Lower lobe of right lung (tissue), 2 donors: ENCODE data around the gene EFCAB13. TPM values are rescaled to one million over a fixed set of nuclear protein-coding genes. Genes with fewer than 3 reads are reported as not detected.

Experiments
- ATAC-seq, 2 donors: fragments of 200-7000 bp; cut with Tn5 transposase; one replicate each; pipeline ENCODE4 v1.9.1; 2020 to 2022; ENCODE audit warnings: mild to moderate bottlenecking in 2 of 2, moderate library complexity in 2 of 2
- DNase-seq: peaks from one replicate; pipeline ENCODE4 v3.0.0-alpha.2; 2020
- H3K27ac ChIP-seq: fragments of 200-600 bp; one replicate; pipeline ENCODE4 v1.8.0; 2022
- H3K27me3 ChIP-seq: fragments of 200-600 bp; one replicate; pipeline ENCODE4 v1.8.0; 2022; ENCODE audit warnings: low read depth
- H3K36me3 ChIP-seq: fragments of 200-600 bp; one replicate; pipeline ENCODE4 v1.8.0; 2022; ENCODE audit warnings: mild to moderate bottlenecking
- H3K4me1 ChIP-seq: fragments of 200-600 bp; one replicate; pipeline ENCODE4 v1.8.0; 2022
- H3K4me3 ChIP-seq: fragments of 200-600 bp; one replicate; pipeline ENCODE4 v1.8.0; 2022; ENCODE audit warnings: mild to moderate bottlenecking
- H3K9me3 ChIP-seq: fragments of 200-600 bp; one replicate; pipeline ENCODE4 v1.8.0; 2022
- CTCF ChIP-seq: fragments of 200-600 bp; IDR thresholded peaks from one replicate; pipeline ENCODE4 v1.8.0; 2022; ENCODE audit warnings: antibody characterized with exemption, mild to moderate bottlenecking
- intact Hi-C: fragments of 100-400 bp; cut with DNase I; formaldehyde crosslinking; loops from one replicate; pipeline ENCODE4 v1.11.0; 2022
- total RNA-seq: library from RNA; stranded (reverse); fragmentation: NEBNext Ultra II Directional; extraction: Animal tissue kit (Norgen Biotek cat#: 25700); gene quantifications from one replicate; pipeline ENCODE4 v1.2.1, GENCODE V29; 2021
- donor health status: DM: no; HTN: yes; CAD: no; lungs with severe emphysema.

EFCAB13 gene
- total RNA-seq, 1 donor from 2014 or later, result 13.0 TPM

DNA sequence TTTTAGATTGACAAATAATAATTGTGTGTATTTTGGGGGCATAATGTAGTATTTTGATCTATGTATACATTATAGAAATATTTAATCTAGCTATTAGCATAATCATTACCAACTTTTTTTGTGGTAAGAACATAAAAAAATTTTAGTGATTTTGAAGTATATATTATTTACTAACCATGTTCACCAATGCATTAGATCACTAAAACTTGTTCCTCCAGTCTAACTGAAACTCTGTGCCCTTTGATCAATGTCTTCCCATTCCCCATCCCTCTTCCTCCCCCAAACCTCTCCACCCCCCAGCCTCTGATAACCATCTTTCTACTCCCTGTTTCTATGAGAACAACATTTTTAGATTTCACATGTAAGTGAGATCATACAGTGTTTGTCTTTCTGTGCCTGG is 8.5 kb downstream of the EFCAB13 start:
- H3K36me3 ChIP-seq, result peaks cover 8% of the 10 kb centered on the region
- no peaks in the 10 kb centered on the region for H3K27me3 ChIP-seq
- ATAC-seq (no peak), DNase-seq (no peak)
- no peak overlapping the region for H3K4me3 ChIP-seq
- H3K4me1 ChIP-seq, result no peaks in the 10 kb centered on the region
- H3K9me3 ChIP-seq, result no peaks in the 10 kb centered on the region
- H3K27ac ChIP-seq, result no peak overlapping the region
- TF ChIP-seq CTCF, result no peak
- intact Hi-C loops, result no loop called here

- no peak for DNase-seq
- Histone ChIP-seq H3K27me3 (no peaks in the 10 kb centered on the region), H3K27ac (no peak overlapping the region), H3K4me3 (no peak overlapping the region), H3K4me1 (no peaks in the 10 kb centered on the region), H3K9me3 (no peaks in the 10 kb centered on the region), H3K36me3 (no peaks in the 10 kb centered on the region)
- no peak for ATAC-seq
- intact Hi-C loops, result no loop called here
- no peak for TF ChIP-seq CTCF
Observed at GRCh38 chr17:47335101-47335936, 11.6 kb downstream of the EFCAB13 start.

- Histone ChIP-seq H3K27me3 (no peaks in the 10 kb centered on the region), H3K27ac (no peak overlapping the region), H3K36me3 (peaks cover 6% of the 10 kb centered on the region), H3K4me1 (no peaks in the 10 kb centered on the region), H3K9me3 (no peaks in the 10 kb centered on the region), H3K4me3 (no peak overlapping the region)
- TF ChIP-seq CTCF, result no peak
- intact Hi-C loops, result no loop called here
- ATAC-seq (no peak), DNase-seq (no peak)
Observed at GRCh38 chr17:47338026-47338425, 14.3 kb downstream of the EFCAB13 start.

DNA sequence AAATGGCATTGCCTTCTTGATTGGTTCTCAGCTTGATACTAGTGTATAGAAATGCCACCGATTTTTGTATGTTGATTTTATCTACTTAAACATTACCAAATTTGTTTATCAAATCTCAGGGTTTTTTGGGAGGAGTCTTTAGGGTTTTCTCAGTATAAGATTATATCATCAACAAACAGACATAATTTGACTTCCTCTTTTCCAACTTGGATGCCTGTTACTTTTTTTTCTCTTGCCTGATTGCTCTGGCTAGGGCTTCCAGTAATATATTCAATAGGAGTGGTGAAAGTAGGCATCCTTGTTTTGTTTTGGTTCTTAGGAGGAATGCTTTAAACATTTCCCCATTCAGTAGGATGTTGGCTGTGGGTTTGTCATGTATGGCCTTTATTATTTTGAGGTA is 29.1 kb downstream of the EFCAB13 start:
- TF ChIP-seq CTCF, result no peak
- no peak for DNase-seq
- Histone ChIP-seq H3K4me3 (no peak overlapping the region), H3K36me3 (no peaks in the 10 kb centered on the region), H3K27ac (no peak overlapping the region), H3K27me3 (no peaks in the 10 kb centered on the region), H3K4me1 (no peaks in the 10 kb centered on the region), H3K9me3 (no peaks in the 10 kb centered on the region)
- ATAC-seq, result no peak
- intact Hi-C loops, result no loop called here

DNA sequence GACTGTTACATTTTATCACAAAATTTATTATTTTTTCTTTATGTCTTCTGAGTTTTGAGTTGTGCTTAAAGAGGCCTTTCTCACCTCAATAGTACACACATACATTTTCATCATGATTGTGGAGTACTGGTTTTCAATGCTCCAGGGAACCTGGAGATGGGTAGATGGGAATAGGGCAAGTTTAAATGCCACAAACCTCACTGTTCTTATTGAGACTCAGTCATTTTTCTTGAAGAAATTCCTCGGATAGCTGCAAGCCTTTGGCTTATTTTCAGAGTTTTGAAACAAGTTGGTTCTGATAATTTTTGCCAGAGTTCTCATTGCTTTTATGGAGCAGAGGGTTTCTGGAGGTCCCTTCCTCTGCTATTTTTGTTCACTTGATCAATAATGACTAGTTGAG is 34.9 kb downstream of the EFCAB13 start:
- Histone ChIP-seq H3K27ac (no peak overlapping the region), H3K9me3 (no peaks in the 10 kb centered on the region), H3K36me3 (no peaks in the 10 kb centered on the region), H3K4me1 (no peaks in the 10 kb centered on the region), H3K27me3 (no peaks in the 10 kb centered on the region), H3K4me3 (no peak overlapping the region)
- no peak for TF ChIP-seq CTCF
- intact Hi-C loops, result no loop called here
- no peak for ATAC-seq
- no peak for DNase-seq
